ENCODE data around the gene MTPN.
A peak's percentile ranks its signal among the peaks of the same experiment; 100 is the strongest.

Gene MTPN

GRCh38 chr7:135878284-135878683, 98.9 kb downstream of the MTPN start:
- no peak for DNase-seq

GRCh38 chr7:135877805-135878204, 99.4 kb downstream of the MTPN start:
- DNase-seq, result peak; percentile 9
